Activated T-cell treated with anti-CD3 and anti-CD28 coated beads, Interleukin-2, amount 50 U/mL, for 4 hours (primary cell): ENCODE data around the gene NUDT4. TPM values are rescaled to one million over a fixed set of nuclear protein-coding genes. Genes with fewer than 3 reads are reported as not detected.
"Not testable (repeated sequence)": the region's sequence is repeated elsewhere in the genome, so short reads cannot be mapped to it uniquely, and the experiment has no call there.

ENCODE experiments used
- ATAC-seq, 2 donors: fragments of 200-7000 bp; cut with Tn5 transposase; one replicate each; pipeline ENCODE4 v1.10.0; 2021
- DNase-seq: peaks from one replicate; pipeline ENCODE4 v3.0.0-alpha.2; 2020
- H3K27me3 Mint-ChIP-seq: one replicate; pipeline ENCODE4 v1.8.0; 2021; ENCODE audit warnings: low read depth, mixed read lengths
- H3K36me3 Mint-ChIP-seq: one replicate; pipeline ENCODE4 v1.8.0; 2022; ENCODE audit warnings: mixed read lengths; ENCODE audit not compliant: insufficient read depth
- H3K4me1 Mint-ChIP-seq: one replicate; pipeline ENCODE4 v1.8.0; 2021; ENCODE audit warnings: low read depth, mixed read lengths
- H3K4me3 Mint-ChIP-seq: one replicate; pipeline ENCODE4 v1.8.0; 2021; ENCODE audit warnings: mild to moderate bottlenecking, moderate library complexity, mixed read lengths
- H3K9me3 Mint-ChIP-seq: one replicate; pipeline ENCODE4 v1.8.0; 2021; ENCODE audit warnings: mixed read lengths
- total RNA-seq, 3 donors: library from RNA; stranded (reverse); gene quantifications; one replicate each; pipeline ENCODE4 v1.2.1, GENCODE V29; 2021

Gene NUDT4
- total RNA-seq, 3 donors from 2014 or later = 89.7 to 108 (median 93.1) TPM

DNA sequence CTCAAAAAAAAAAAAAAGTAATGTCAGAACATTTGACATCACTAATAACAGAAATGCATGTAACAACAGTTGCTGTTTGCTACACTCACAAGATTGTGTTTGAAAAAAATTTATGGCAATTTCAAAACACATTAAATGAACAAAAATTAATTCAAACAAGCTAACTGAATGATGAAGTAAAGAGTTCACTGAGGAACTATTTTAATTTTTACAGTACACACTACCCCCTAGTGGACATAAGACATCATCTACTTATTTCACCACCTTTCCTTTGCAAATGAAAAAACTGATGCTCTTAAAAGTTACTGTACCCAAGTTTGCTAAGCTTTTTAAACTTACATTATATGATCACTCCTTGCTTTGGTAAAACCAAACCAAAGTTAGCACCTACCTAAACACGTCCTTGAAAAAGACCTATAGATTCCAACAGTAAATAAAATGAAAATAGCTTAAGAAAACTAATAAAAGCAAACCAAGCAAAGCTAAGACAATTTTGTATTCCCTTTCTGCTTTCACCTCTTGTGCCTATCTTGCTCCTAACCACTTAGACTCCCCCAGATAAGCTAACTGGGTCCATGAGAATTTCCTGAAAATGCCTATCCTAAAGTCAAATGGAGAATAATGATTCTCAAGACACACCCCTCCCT is 41.8 kb downstream of the NUDT4 start:
- Mint-ChIP-seq H3K4me1 (peaks cover 93% of the 10 kb centered on the region), H3K27me3 (no peaks in the 10 kb centered on the region), H3K9me3 (no peaks in the 10 kb centered on the region), H3K4me3 (no peak overlapping the region), H3K36me3 (peaks cover 2% of the 10 kb centered on the region)
- DNase-seq (no peak), ATAC-seq (peak in 1 of 2 donors; percentile 47)

DNA sequence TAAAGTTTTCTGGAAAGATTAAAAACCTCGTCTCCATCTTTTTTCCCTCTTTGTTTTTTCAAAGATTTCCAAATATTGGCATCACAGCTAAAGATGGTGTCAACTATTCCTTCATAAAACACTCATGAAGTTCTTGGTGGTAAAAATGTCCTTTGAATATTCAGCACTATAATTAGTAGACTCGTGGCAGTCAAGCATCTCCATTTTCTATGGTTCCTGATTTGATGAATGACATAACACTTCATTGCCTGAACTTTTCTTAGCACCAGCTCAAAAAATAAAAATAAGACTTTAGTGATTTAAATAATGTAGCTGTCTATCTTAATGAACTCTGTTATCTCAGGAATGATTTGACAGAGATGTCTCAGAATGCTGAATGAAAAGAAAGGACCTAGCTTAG is 44.3 kb downstream of the NUDT4 start:
- DNase-seq (no peak), ATAC-seq (no peak)
- Mint-ChIP-seq H3K27me3 (no peaks in the 10 kb centered on the region), H3K4me1 (peaks cover 95% of the 10 kb centered on the region), H3K9me3 (no peaks in the 10 kb centered on the region), H3K4me3 (no peak overlapping the region), H3K36me3 (no peaks in the 10 kb centered on the region)

DNA sequence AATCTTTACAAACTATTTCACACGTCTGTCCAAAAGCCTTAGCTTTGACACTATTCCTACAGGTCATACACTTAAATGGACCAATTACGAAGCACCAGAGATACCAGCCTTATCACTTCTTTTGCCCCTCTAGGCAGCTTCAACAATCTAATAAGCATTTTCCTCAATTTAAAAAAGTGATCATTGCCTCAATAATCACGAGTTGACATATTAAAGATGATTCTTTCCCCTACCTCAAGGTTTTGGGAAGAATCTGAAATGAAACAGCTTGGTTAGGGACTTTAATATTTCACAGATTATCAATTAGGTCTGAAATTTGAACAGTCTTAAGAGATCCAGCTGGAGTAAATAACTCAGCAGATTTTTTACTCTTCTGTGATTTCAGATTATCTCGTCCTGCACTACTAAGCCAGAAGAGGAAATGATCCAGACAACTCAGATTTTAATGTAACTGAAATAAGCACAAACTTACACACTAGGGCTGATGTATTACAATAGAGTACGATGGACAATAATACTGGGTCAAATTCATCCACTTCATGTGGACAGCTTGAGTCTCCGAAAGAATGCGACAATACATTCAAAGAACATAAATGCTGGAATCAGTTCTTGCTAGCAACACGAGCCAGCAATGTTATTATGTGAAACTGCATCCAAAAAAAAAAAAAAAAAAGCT is 48.1 kb downstream of the NUDT4 start:
- Mint-ChIP-seq H3K4me3 (peak overlapping the region; percentile 41), H3K36me3 (peaks cover 9% of the 10 kb centered on the region), H3K4me1 (peaks cover 94% of the 10 kb centered on the region), H3K9me3 (no peaks in the 10 kb centered on the region), H3K27me3 (no peaks in the 10 kb centered on the region)
- no peak for DNase-seq
- ATAC-seq = no peak

DNA sequence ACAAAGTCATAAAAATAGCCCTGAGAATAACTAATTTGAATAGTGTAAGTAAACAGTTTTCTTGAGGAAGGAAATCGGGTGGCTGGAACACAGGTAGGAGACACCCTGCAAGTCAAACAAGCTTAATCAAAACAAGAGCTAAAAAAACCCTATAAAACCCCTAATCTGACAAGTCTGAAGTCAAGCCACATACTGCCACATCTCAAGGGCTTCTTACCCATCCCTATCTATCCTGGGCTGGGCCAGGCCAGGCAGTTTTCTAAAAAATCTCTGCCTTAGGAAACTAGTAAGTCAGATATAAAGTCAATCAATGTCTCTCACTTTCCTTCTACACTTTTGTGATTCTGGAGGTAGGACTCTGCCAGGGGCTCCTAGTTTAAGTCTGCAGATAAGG is 48.7 kb downstream of the NUDT4 start:
- Mint-ChIP-seq H3K9me3 (no peaks in the 10 kb centered on the region), H3K4me1 (peaks cover 93% of the 10 kb centered on the region), H3K36me3 (peaks cover 9% of the 10 kb centered on the region), H3K27me3 (no peaks in the 10 kb centered on the region), H3K4me3 (peak overlapping the region; percentile 21)
- DNase-seq (no peak), ATAC-seq (no peak)

DNA sequence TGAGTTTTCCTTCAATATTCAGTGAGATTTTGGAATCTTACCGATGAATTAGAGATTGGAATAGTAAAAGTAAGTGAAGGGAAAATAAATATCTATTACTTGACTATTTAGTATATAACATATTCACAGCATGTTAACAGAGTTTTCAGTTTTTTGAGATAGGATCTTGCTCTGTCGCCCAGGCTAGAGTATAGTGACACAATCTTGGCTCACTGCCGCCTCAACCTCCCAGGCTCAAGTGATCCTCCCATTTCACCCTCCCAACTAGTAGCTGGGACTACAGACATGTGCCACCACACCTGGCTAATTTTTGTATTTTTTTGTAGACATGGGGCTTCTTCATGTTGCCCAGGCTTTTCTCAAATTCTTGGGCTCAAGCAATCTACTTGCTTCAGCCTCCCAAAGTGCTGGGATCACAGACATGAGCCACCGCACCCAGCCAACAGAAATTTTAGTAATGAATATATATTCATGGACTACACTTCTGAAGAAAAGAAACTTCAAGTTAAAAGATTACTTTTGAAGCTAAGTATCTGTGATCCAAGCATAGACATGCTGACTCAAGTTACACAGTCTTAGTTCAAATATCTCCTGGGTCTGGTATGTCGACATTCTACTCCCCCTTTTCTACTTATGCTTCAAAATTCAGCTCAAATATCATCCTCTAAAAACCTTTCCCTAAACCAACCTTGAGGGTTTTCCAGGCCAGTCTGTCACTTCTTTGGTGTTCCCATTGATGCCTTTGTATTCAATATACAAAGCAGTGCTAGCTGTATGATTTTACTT is 50.2 kb downstream of the NUDT4 start:
- Mint-ChIP-seq H3K4me1 (peaks cover 88% of the 10 kb centered on the region), H3K9me3 (no peaks in the 10 kb centered on the region), H3K4me3 (no peak overlapping the region), H3K27me3 (no peaks in the 10 kb centered on the region), H3K36me3 (peaks cover 12% of the 10 kb centered on the region)
- DNase-seq (no peak), ATAC-seq (no peak)

DNA sequence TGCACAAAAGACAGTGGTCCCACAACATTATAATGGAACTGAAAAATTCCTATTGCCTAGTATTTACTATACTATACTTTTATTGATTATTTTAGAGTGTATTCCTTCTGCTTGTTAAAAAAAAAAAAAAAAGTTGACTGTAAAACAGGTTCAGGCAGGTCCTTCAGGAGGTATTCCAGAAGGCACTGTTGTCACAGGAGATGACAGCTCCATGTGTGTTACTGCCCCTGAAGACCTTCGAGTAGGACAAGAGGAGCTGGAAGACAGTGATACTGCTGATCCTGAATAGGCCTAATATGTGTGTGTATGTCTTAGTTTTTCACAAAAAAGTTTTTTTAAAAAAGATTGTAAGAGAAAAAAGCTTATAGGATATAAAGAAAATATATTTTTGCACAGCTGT is 51.7 kb downstream of the NUDT4 start:
- no peaks in the 10 kb centered on the region for H3K27me3 Mint-ChIP-seq
- ATAC-seq (no peak), DNase-seq (no peak)
- H3K9me3 Mint-ChIP-seq = no peaks in the 10 kb centered on the region
- H3K4me3 Mint-ChIP-seq = no peak overlapping the region
- peaks cover 88% of the 10 kb centered on the region for H3K4me1 Mint-ChIP-seq
- peaks cover 13% of the 10 kb centered on the region for H3K36me3 Mint-ChIP-seq

DNA sequence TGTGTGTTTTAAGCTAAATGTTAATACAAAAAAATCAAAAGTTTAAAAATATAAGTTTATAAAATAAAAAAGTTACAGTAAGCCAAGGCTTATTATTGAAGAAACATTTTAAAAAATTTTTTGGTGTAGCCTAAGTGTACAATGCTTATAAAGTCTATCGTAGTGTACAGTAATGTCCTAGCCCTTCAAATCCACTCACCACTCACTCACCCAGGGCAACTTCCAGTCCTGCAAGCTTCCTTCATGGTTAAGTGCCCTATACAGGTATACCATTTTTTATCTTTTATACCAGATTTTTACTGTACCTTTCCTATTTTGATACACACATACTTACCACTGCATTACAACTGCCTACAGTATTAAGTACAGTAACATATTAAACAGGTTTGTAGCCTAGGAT is 52.1 kb downstream of the NUDT4 start:
- Mint-ChIP-seq H3K4me1 (peaks cover 85% of the 10 kb centered on the region), H3K4me3 (no peak overlapping the region), H3K27me3 (no peaks in the 10 kb centered on the region), H3K36me3 (peaks cover 13% of the 10 kb centered on the region), H3K9me3 (no peaks in the 10 kb centered on the region)
- no peak for DNase-seq
- ATAC-seq = no peak

DNA sequence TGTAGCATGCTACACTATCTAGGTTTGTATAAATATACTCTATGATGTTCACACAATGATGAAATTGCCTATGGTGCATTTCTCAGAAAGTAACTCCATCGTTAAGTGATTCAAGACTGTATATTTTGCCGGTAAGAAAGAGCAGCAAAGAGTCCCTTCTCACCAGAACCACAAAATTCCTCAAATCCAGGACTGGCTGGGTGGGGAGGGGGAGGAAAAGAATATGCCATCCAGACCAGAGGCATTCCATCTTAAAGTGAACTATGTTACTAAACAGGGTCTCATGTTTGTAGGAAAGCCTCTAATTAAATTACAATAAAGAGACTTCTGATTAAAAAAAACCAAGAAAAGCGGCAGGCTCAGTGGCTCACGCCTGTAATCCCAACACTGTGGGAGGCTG is 52.6 kb downstream of the NUDT4 start:
- no peaks in the 10 kb centered on the region for H3K9me3 Mint-ChIP-seq
- DNase-seq = no peak
- peaks cover 13% of the 10 kb centered on the region for H3K36me3 Mint-ChIP-seq
- no peak overlapping the region for H3K4me3 Mint-ChIP-seq
- ATAC-seq = no peak
- peaks cover 85% of the 10 kb centered on the region for H3K4me1 Mint-ChIP-seq
- H3K27me3 Mint-ChIP-seq = no peaks in the 10 kb centered on the region

DNA sequence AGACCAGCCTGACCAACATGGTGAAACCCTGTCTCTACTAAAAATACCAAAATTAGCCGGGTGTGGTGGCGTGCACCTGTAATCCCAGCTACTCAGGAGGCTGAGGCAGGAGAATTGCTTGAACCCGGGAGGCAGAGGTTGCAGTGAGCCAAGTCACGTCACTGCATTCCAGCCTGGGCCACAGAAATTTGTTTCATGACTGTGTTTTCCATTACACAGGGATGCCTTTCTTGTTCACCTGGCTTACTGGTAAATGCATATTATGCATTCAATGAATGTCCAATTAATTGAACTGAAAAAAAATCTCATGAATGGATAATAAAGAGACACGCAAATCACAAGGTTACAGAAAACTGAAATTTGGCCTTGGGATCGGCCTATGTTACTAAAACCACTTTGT is 54.3 kb downstream of the NUDT4 start:
- ATAC-seq, H3K27me3 Mint-ChIP-seq, H3K9me3 Mint-ChIP-seq, H3K4me3 Mint-ChIP-seq, DNase-seq: not testable (repeated sequence)
- Mint-ChIP-seq H3K4me1 (peaks cover 83% of the 10 kb centered on the region), H3K36me3 (peaks cover 13% of the 10 kb centered on the region)

DNA sequence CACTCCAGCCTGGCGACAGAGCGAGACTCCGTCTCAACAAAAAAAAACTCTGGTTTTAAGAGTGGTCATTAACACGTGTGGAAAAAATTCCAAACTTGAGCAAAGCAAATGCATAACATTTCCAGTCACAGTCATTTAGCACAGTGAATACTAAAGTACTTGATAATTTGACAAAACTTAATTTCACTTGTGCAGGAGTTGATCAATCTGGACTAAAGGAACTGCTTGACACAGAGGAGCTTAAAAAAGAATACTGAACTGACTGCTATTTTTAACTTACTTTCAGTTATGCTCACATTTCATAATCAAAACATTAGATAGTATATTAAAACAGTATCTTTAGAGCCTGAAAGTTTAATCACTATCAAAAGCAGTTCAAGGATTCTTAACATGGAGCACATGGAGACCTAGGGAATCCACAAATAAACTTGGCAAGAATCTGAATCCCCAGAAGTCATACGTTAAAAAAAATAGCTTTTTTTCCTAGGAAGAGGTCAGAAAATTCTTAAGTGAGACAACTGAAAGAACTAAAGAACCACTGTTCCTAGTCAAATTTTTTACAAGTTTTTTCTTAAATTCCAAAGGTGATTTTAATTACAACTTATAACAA is 56.6 kb downstream of the NUDT4 start:
- no peaks in the 10 kb centered on the region for H3K27me3 Mint-ChIP-seq
- peaks cover 11% of the 10 kb centered on the region for H3K36me3 Mint-ChIP-seq
- no peaks in the 10 kb centered on the region for H3K9me3 Mint-ChIP-seq
- no peak overlapping the region for H3K4me3 Mint-ChIP-seq
- DNase-seq (no peak), ATAC-seq (no peak)
- H3K4me1 Mint-ChIP-seq = peaks cover 83% of the 10 kb centered on the region

DNA sequence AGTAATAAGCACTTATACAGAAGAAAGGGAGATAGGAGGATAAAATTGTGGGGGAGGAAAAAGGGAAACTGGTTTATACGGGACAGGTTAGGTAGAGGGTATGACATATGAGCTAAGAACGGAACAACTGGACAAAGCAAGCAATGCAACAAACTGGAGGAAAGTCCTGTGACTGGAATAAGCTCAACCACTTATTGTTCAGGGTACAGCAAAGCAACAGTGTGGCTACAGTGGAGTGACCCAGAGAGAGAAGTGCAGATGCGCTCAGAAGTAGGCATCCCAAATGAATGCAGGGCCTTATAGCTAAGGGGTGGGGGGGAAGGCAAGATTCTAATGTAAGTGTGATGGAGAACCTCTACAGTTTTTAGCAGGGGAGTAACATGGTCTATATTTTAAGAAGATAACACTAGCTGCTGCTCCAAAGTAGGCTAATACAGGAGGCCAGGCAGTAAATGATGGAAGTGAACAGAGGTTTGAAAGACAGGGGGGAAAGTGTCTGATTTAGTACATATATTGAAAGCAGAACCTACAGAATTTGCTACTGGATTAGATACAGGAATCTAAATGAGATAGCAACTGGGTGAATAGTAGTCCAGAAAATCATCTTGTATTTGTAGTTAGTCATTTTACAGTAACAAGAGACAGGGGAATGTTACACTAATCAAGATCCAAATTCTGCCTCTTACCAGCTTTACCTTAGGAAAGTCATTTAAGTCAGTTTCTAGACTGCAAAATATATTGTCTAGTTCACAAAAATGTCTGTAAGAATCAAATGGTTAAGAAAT is 60.7 kb downstream of the NUDT4 start:
- ATAC-seq (no peak), DNase-seq (no peak)
- Mint-ChIP-seq H3K4me1 (peaks cover 79% of the 10 kb centered on the region), H3K36me3 (peaks cover 5% of the 10 kb centered on the region), H3K9me3 (no peaks in the 10 kb centered on the region), H3K27me3 (no peaks in the 10 kb centered on the region), H3K4me3 (peak overlapping the region; percentile 78)

DNA sequence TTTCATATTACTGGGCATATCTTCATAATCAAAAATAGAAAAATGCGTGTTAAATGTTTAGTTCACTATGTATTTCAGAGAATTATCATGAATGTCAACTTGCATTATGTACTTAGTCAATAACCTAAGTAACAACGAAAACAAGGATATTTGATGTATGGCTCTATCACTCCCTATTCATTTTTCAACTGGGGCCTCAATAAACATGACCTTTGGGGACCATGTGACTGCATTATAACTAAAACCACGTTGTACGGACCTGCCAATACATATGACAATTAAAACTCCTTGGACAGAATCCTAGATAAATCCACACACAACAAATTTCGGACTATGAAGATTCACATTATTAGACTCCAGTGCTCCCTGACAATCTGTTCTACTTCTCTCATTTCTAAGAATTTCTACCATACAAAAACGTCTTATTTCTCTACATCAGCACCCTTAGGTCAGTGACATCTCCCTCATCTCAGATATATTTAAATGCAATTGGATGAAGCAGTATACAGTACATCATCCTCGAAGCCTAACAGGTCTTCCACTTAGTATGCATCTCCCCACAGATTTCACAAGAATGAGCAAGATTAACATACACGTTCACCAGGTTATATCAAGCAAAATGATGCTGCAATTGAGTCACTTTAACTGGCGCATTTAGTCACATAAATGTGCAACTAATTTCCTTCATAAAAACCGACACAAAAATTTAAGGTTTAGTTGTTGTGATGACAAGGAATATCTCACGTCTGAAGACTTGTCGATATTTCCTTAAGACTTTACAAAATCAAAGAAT is 62.5 kb downstream of the NUDT4 start:
- no peaks in the 10 kb centered on the region for H3K27me3 Mint-ChIP-seq
- no peaks in the 10 kb centered on the region for H3K9me3 Mint-ChIP-seq
- ATAC-seq = no peak
- DNase-seq = no peak
- H3K4me1 Mint-ChIP-seq = peaks cover 64% of the 10 kb centered on the region
- H3K36me3 Mint-ChIP-seq = peaks cover 5% of the 10 kb centered on the region
- peak overlapping the region; percentile 98 for H3K4me3 Mint-ChIP-seq

DNA sequence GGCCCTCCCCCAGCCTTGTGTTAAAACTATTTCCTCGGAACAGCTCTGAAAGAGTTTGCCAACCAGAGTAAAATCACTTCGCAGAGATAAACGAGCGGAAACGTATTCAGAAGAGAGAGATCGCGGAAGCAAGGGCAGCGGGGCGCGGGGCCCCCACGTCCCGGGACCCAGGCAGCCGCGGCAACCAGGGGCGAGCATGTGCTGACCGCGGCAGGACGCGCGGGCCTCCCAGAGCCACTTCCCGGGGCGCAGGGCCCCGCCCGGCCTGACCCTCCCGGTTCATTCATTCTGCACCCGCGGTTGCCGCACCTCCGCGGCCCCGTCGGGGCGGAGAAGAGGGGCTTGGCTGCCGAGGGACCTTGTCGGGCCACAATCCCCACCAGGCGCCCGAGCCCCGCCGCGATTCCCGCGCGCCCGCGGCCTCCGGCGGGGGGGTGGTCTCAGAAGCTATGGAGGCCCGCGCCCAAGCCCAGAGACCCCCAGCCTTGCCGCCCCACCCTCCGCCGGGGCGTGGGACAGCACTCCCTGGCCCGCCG is 63.4 kb downstream of the NUDT4 start:
- H3K4me3 Mint-ChIP-seq = peak overlapping the region; percentile 98
- no peaks in the 10 kb centered on the region for H3K27me3 Mint-ChIP-seq
- no peaks in the 10 kb centered on the region for H3K9me3 Mint-ChIP-seq
- H3K36me3 Mint-ChIP-seq = peaks cover 5% of the 10 kb centered on the region
- peak; percentile 10 for DNase-seq
- peaks cover 56% of the 10 kb centered on the region for H3K4me1 Mint-ChIP-seq
- ATAC-seq = peak; percentile 4 to 6
